ENCODE results near the gene POLN. TPM values are rescaled to one million over a fixed set of nuclear protein-coding genes. Genes with fewer than 3 reads are reported as not detected.

Gene POLN
- total and polyA plus RNA-seq, 8 donors = 2.7 to 5.7 (median 3.9) TPM

DNA sequence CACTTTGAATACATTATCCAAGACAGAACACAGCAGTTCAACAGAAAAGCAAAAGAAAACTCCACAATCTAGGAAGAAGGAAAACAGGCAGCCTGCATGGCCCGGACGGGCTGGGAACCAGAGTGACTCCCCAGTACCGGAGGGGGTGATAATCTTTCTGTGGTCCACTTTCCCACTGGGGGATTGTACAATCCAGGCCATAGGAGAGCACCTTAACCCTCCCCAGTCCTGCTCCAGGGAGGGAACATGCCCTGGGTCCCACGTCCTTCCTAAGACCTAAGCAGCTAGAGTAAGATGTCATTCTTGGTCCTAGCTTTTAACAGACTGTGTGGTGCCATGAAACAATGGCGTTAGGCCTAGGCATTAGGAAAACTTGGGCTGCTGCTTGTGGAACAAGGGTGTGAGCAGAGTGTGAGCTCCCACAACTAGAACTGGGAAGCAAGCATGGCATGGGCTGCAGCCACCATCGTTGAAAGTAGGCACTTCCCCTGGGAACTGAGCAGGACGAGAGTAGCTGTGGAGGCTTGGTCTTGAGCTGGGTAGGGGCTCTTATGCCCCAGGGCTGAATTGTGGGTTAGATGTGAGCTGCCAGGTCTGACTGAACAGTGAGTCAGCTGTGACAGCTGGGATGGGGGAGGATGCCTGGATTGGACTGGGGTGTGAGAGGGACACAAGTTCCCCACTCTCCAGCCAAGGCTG lies 140.4 kb downstream of the POLN start:
- H3K4me3 ChIP-seq = no peak overlapping the region
- H3K27ac ChIP-seq = no peak overlapping the region
- no peak for TF ChIP-seq CTCF (IDR thresholded peaks at IDR 0.05)
- H3K36me3 ChIP-seq = no peaks in the 10 kb centered on the region
- H3K9me3 ChIP-seq = peaks cover 0 to 29% of the 10 kb centered on the region in 2 donors
- ATAC-seq = no peak
- no peaks in the 10 kb centered on the region for H3K4me1 ChIP-seq
- intact Hi-C loops (cut with DNase I) = no loop called here
- peaks cover 0 to 22% of the 10 kb centered on the region in 2 donors for H3K27me3 ChIP-seq
- DNase-seq = no peak

DNA sequence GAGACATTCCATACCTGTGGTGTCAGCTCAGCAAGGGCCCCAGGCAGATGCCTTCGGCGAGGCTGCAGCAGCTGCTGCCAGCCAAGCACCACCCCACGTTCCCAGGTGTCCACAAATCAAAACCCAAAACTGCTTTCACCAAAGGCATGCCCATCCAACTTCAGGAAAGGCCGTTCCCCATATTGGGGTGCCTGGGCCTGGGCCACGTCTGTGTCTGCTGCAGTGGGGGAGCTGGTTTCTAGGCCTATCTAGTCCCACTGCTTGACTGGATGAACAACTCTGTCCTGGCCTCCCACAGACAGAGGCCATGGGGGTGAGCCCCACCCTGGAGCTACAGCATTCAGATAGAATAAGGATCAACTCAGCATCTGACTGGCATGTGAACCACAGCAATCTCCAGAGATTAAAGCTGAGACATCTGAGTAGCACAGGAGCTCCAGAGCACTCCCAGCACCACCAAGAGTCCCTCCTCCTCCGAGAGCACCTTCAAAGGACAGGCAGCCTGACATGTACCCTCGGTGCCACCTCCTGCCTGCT lies 145.8 kb downstream of the POLN start:
- ATAC-seq (no peak), DNase-seq (no peak)
- intact Hi-C loops (cut with DNase I) = no loop called here
- Histone ChIP-seq H3K27me3 (peaks cover 0 to 12% of the 10 kb centered on the region in 2 donors), H3K9me3 (peaks cover 0 to 11% of the 10 kb centered on the region in 2 donors), H3K4me1 (no peaks in the 10 kb centered on the region), H3K4me3 (no peak overlapping the region), H3K36me3 (no peaks in the 10 kb centered on the region), H3K27ac (no peak overlapping the region)
- no peak for TF ChIP-seq CTCF (IDR thresholded peaks at IDR 0.05)

DNA sequence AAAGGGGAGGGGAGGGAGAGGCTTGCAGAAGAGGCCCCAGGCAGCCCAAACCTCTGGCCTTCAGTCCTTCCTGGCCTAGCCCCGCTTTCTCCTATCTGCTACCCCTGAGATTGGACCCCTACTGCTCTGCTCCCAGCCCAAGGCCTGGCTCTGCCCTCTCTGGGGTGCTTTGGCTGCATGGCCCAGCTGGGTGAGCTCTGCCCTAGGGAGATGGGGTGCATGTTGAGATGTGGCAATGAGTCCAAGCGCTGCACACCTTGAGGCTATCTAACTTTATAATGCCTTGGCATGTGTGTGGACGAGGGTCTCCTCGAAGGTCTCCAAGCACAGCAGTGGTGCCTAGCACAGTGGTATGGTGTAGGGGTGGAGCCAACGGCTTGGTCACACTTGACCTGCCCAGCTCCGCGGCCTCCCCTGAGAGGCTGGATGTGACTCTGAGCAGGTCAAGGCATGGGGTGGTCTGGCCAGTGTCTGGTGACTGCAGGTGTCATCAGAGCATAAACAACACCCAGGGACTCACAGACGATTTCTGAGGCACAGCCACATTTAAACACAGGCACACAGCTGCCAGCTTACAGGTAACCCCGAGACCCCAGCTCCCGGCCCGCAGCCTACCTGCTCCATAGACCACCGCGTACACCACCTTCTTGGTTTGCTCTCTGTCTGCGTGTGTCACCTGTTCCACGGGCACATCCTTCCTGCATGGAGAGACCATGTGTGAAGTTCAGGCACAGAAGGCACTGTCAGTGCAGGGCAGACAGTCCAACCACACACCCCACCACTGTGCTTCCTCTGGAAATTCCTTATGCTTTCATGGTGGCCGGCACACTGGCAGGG lies 146.5 kb downstream of the POLN start:
- Histone ChIP-seq H3K4me3 (no peak overlapping the region), H3K27ac (no peak overlapping the region), H3K9me3 (peaks cover 0 to 11% of the 10 kb centered on the region in 2 donors), H3K27me3 (peaks cover 0 to 6% of the 10 kb centered on the region in 2 donors), H3K36me3 (no peaks in the 10 kb centered on the region), H3K4me1 (no peaks in the 10 kb centered on the region)
- no peak for TF ChIP-seq CTCF (IDR thresholded peaks at IDR 0.05)
- ATAC-seq = no peak
- intact Hi-C loops (cut with DNase I) = no loop called here
- no peak for DNase-seq

DNA sequence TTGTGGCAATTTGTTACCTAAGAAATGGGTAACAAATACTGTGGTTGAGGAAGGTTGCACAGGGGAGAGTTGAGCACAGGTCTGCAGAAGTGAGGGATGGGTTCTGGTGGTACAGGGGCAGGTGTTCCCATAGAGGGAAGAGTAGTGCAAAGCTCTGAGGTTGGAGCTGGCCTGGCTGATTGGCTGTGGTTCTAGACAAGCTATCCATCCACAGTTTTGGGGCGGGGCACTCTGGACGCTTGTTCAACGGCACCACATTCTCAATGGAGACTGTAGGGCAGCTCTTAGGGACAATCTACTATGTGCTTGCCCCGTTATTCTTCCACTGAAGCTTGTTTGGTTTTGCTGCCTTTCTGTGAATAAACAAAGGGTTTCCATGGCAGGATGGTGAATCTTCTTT lies 147.4 kb downstream of the POLN start:
- peaks cover 0 to 6% of the 10 kb centered on the region in 2 donors for H3K27me3 ChIP-seq
- intact Hi-C loops (cut with DNase I) = no loop called here
- no peak overlapping the region for H3K4me3 ChIP-seq
- ATAC-seq = no peak
- no peak for DNase-seq
- H3K9me3 ChIP-seq = peaks cover 0 to 11% of the 10 kb centered on the region in 2 donors
- H3K27ac ChIP-seq = no peak overlapping the region
- no peaks in the 10 kb centered on the region for H3K36me3 ChIP-seq
- TF ChIP-seq CTCF (IDR thresholded peaks at IDR 0.05) = no peak
- no peaks in the 10 kb centered on the region for H3K4me1 ChIP-seq

GRCh38 chr4:2093265-2093664 lies 148.7 kb downstream of the POLN start:
- Histone ChIP-seq H3K27ac (no peak overlapping the region), H3K4me3 (no peak overlapping the region), H3K36me3 (no peaks in the 10 kb centered on the region), H3K27me3 (peaks cover 0 to 1% of the 10 kb centered on the region in 2 donors), H3K4me1 (no peaks in the 10 kb centered on the region), H3K9me3 (peaks cover 0 to 11% of the 10 kb centered on the region in 2 donors)
- intact Hi-C loops (cut with DNase I) = no loop called here
- DNase-seq (no peak), ATAC-seq (no peak)
- no peak for TF ChIP-seq CTCF (IDR thresholded peaks at IDR 0.05)

All from left lung (tissue), 10 donors.